Mammary epithelial cell (primary cell): Measurements from ENCODE around the gene EFCAB8.

Source experiments
- CTCF ChIP-seq, 2 donors: IDR thresholded peaks in 1 of 2; conservative IDR thresholded peaks in 1 of 2; 2 replicates each; pipeline ENCODE4 v1.5.1; 2011 to 2012; ENCODE audit warnings: inconsistent platforms in 2 of 2, low read length in 2 of 2, mild to moderate bottlenecking in 2 of 2, control low read depth in 1 of 2, low read depth in 1 of 2; ENCODE audit not compliant: insufficient read depth in 1 of 2; ENCODE audit errors: extremely low read depth in 1 of 2
- EZH2 ChIP-seq: IDR thresholded peaks from 2 replicates; pipeline ENCODE4 v1.6.1; 2012; ENCODE audit warnings: low read length, inconsistent platforms, borderline replicate concordance

GRCh38 chr20:32898729-32899128, 40.0 kb downstream of the EFCAB8 start:
- TF ChIP-seq CTCF (conservative IDR thresholded peaks at IDR 0.05 in 1 of 2, IDR thresholded peaks at IDR 0.05 in 1 of 2; ENCODE audit: extremely low read depth in 1 of 2, insufficient read depth in 1 of 2, low read depth in 1 of 2, low read length in 2 of 2) (no peak), EZH2 (no peak)
